HepG2 (cell line): ENCODE measurements around the gene AQP10. TPM values are rescaled to one million over a fixed set of nuclear protein-coding genes. Genes with fewer than 3 reads are reported as not detected.

Experiments
- ARID3A ChIP-seq: IDR thresholded peaks from 2 replicates; pipeline ENCODE4 v1.6.1; 2012; ENCODE audit warnings: low read depth, low read length, improper control_type of control experiment
- CEBPZ ChIP-seq: IDR thresholded peaks from 2 replicates; pipeline ENCODE4 v1.6.1; 2012; ENCODE audit warnings: low read length, improper control_type of control experiment
- CHD2 ChIP-seq: IDR thresholded peaks from 2 replicates; pipeline ENCODE4 v1.6.1; 2011; ENCODE audit warnings: low read depth, low read length, improper control_type of control experiment
- DDIT3 ChIP-seq: sonication (generic); formaldehyde crosslinking; IDR thresholded peaks from 2 replicates; pipeline ENCODE4 v1.4.0; 2020; ENCODE audit warnings: mild to moderate bottlenecking, missing genetic modification reagents
- DPF2 ChIP-seq: sonication (generic); formaldehyde crosslinking; IDR thresholded peaks from 2 replicates; pipeline ENCODE4 v1.4.0; 2020; ENCODE audit warnings: mild to moderate bottlenecking, low read depth, missing genetic modification reagents, borderline replicate concordance
- HBP1 ChIP-seq: IDR thresholded peaks from 2 replicates; pipeline ENCODE4 v1.6.1; 2016; ENCODE audit warnings: low read depth, control low read depth
- IKZF4 ChIP-seq: sonication (generic); formaldehyde crosslinking; IDR thresholded peaks from 2 replicates; pipeline ENCODE4 v1.5.1; 2020; ENCODE audit warnings: borderline replicate concordance, mild to moderate bottlenecking, low read depth, missing genetic modification reagents; ENCODE audit errors: not compliant biosample characterization
- KLF12 ChIP-seq: sonication (generic); formaldehyde crosslinking; IDR thresholded peaks from 2 replicates; pipeline ENCODE4 v1.4.0; 2020; ENCODE audit warnings: missing genetic modification reagents, borderline replicate concordance
- KLF6 ChIP-seq: IDR thresholded peaks from 2 replicates; pipeline ENCODE4 v1.8.0; 2016; ENCODE audit warnings: missing biosample characterization, missing genetic modification reagents
- NR2F1 ChIP-seq, 2 experiments: fragments of 450-650 bp in 1 of 2; formaldehyde crosslinking in 1 of 2; IDR thresholded peaks; 2 replicates each; pipeline versions ENCODE4 v1.5.0 to v1.6.1; 2016 to 2020; ENCODE audit warnings: mild to moderate bottlenecking in 1 of 2, missing compliant biosample characterization in 1 of 2, missing genetic modification reagents in 1 of 2, moderate library complexity in 1 of 2
- POLR2A ChIP-seq, 2 experiments: IDR thresholded peaks; 2 replicates each; pipeline ENCODE4 v1.6.1; 2011; ENCODE audit warnings: low read depth in 2 of 2, low read length in 2 of 2, mild to moderate bottlenecking in 1 of 2, moderate library complexity in 1 of 2; ENCODE audit not compliant: insufficient read depth in 1 of 2
- SATB2 ChIP-seq: sonication (generic); formaldehyde crosslinking; IDR thresholded peaks from 2 replicates; pipeline ENCODE4 v1.5.0; 2020; ENCODE audit warnings: missing genetic modification reagents
- SIX4 ChIP-seq: sonication (generic); formaldehyde crosslinking; IDR thresholded peaks from 2 replicates; pipeline ENCODE4 v1.4.0; 2020; ENCODE audit warnings: missing genetic modification reagents
- SRSF4 ChIP-seq: fragments of 200-400 bp; formaldehyde crosslinking; IDR thresholded peaks from one replicate; pipeline ENCODE4 v1.6.1; 2018; ENCODE audit warnings: mild to moderate bottlenecking, low read depth, low read length, moderate library complexity; ENCODE audit not compliant: poor library complexity, severe bottlenecking
- TCF7L2 ChIP-seq: IDR thresholded peaks from 2 replicates; pipeline ENCODE4 v1.6.1; 2011; ENCODE audit warnings: mild to moderate bottlenecking, low read depth, low read length, moderate library complexity
- ZNF317 ChIP-seq: sonication (generic); formaldehyde crosslinking; IDR thresholded peaks from 2 replicates; pipeline ENCODE4 v1.5.0; 2020; ENCODE audit warnings: mild to moderate bottlenecking, missing genetic modification reagents
- ZNF441 ChIP-seq: sonication (generic); formaldehyde crosslinking; IDR thresholded peaks from 2 replicates; pipeline ENCODE4 v1.7.0; 2021; ENCODE audit warnings: missing genetic modification reagents, borderline replicate concordance
- ZNF460 ChIP-seq: sonication (generic); formaldehyde crosslinking; IDR thresholded peaks from 2 replicates; pipeline ENCODE4 v1.5.1; 2020; ENCODE audit warnings: missing genetic modification reagents, mild to moderate bottlenecking, borderline replicate concordance
- ZNF510 ChIP-seq: sonication (generic); formaldehyde crosslinking; IDR thresholded peaks from 2 replicates; pipeline ENCODE4 v1.4.0; 2020; ENCODE audit warnings: low read depth, mild to moderate bottlenecking, missing genetic modification reagents
- ZNF614 ChIP-seq: IDR thresholded peaks from 2 replicates; pipeline ENCODE4 v1.6.1; 2018; ENCODE audit warnings: missing biosample characterization, missing genetic modification reagents, inconsistent platforms, borderline replicate concordance
- ZNF773 ChIP-seq: sonication (generic); formaldehyde crosslinking; IDR thresholded peaks from 2 replicates; pipeline ENCODE4 v1.4.0; 2020; ENCODE audit warnings: missing genetic modification reagents, borderline replicate concordance
- polyA plus RNA-seq, 8 experiments: library from polyadenylated mRNA; depleted of rRNA in 3 of 8; stranded (reverse) in 7 of 8; unstranded in 1 of 8; fragments of >200 nt; fragmentation: Illumina TruSeq in 4 of 8; extraction: Trizol in 4 of 8; gene quantifications; 2 replicates each; pipeline versions ENCODE4 v1.2.1 to v1.2.3, GENCODE V29; 2011 to 2016; ENCODE audit warnings: low read depth in 4 of 8, missing spikeins in 1 of 8, mixed read lengths in 1 of 8; ENCODE audit not compliant: insufficient read depth in 1 of 8
- total RNA-seq, 5 experiments: library from RNA; depleted of rRNA; stranded (reverse); fragments of >200 nt; fragmentation: Illumina TruSeq; extraction: Trizol; gene quantifications; 2 replicates each; pipeline ENCODE4 v1.2.3, GENCODE V29; 2016; ENCODE audit warnings: low read depth in 1 of 5

The AQP10 gene
- total and polyA plus RNA-seq, 2 of the 13 experiments (the other 11 are each of a cell fraction or from before 2014, with no cell fraction given), result 0.30 TPM; not detected in 1

GRCh38 chr1:154325583-154326545 is 5.0 kb downstream of the AQP10 start (continued):
- TF ChIP-seq SRSF4 (no peak), ZNF773 (CRISPR knock-in tag) (no peak), TCF7L2 (no peak), CHD2 (no peak), ARID3A (no peak), POLR2A (IDR thresholded peaks at IDR 0.05; ENCODE audit: insufficient read depth in 1 of 2, low read depth in 2 of 2, low read length in 2 of 2) (no peak), ZNF460 (CRISPR knock-in tag) (no peak), DDIT3 (CRISPR knock-in tag) (no peak), KLF12 (CRISPR knock-in tag) (no peak), DPF2 (CRISPR knock-in tag) (no peak), KLF6 (no peak), ZNF510 (CRISPR knock-in tag) (no peak; the same call in 1 of the 2 replicates), CEBPZ (no peak), ZNF317 (CRISPR knock-in tag) (0 out of 2 replicates have a peak, but pooled peaks have one; percentile 42), IKZF4 (no peak), ZNF614 (CRISPR knock-in tag) (no peak), NR2F1 (CRISPR knock-in tag; IDR thresholded peaks at IDR 0.05) (no peak), SIX4 (CRISPR knock-in tag) (no peak), ZNF441 (CRISPR knock-in tag) (no peak), HBP1 (no peak), SATB2 (CRISPR knock-in tag) (no peak)
